ENCODE data around the gene ORM2.

DNA sequence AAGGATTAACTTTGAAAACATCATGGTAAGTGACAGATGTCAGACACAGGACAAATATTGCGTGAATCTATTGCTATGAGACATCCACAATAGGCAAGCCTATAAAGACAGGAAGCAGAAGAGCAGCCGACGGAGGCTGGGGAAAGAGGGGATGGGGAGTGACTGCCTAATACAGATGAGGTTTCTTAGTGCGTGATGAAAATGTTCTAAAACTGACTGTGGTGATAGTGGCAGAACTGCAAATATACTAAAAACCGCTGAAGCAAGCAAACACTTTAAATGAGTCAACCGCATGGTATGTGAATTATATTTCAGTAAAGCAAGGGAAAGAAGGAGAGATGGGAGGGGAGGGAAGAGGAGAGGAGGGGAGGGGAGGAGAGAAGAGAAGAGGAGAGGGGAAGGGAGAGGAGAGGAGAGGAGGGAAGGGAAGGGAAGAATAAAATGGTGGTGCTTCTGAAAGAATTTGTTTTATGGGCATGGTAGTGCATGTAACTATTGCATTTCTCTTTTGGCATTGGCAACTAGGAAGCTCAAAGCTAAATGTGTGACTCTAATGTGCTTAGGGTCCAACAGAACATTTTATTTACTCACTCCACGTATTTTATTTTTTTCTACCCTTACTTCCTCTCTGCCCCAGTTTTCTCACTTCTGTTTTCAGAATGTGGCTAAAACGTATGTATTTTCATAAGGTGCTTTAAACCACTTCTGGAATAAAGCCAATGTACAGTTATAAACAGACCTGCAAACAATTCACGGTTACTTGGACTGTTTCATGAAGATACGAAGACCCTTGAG lies 36.9 kb downstream of the ORM2 start:
- TF ChIP-seq POLR2A (IDR thresholded peaks at IDR 0.05), result peak in 1 of 4 donors; percentile 26
- TF ChIP-seq, protein P1, sequence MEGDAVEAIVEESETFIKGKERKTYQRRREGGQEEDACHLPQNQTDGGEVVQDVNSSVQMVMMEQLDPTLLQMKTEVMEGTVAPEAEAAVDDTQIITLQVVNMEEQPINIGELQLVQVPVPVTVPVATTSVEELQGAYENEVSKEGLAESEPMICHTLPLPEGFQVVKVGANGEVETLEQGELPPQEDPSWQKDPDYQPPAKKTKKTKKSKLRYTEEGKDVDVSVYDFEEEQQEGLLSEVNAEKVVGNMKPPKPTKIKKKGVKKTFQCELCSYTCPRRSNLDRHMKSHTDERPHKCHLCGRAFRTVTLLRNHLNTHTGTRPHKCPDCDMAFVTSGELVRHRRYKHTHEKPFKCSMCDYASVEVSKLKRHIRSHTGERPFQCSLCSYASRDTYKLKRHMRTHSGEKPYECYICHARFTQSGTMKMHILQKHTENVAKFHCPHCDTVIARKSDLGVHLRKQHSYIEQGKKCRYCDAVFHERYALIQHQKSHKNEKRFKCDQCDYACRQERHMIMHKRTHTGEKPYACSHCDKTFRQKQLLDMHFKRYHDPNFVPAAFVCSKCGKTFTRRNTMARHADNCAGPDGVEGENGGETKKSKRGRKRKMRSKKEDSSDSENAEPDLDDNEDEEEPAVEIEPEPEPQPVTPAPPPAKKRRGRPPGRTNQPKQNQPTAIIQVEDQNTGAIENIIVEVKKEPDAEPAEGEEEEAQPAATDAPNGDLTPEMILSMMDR (IDR thresholded peaks at IDR 0.05), result no peak

All from esophagus squamous epithelium (tissue), 4 donors.